ENCODE results near the gene CTSD.
A peak's percentile ranks its signal among the peaks of the same experiment; 100 is the strongest.

CTSD gene

GRCh38 chr11:1773994-1774550 lies 10.3 kb upstream of the CTSD start:
- Histone ChIP-seq H3K14ac (ENCODE audit: low read length) (no peak overlapping the region), H3K27me3 (ENCODE audit: control insufficient read depth in 3 of 3, insufficient read depth in 3 of 3, low read depth in 1 of 3, low read length in 3 of 3) (peaks cover 0 to 6% (median 0%) of the 10 kb centered on the region in 3 experiments), H2AFZ (ENCODE audit: low read length) (no peak overlapping the region), H3K4me2 (ENCODE audit: insufficient read depth, low read length, poor library complexity, severe bottlenecking) (no peak overlapping the region), H4K8ac (ENCODE audit: low read depth, low read length) (no peak overlapping the region), H3K36me3 (replicated peaks in 1 of 2; ENCODE audit: control insufficient read depth in 2 of 2, insufficient read depth in 2 of 2, low read length in 2 of 2) (no peaks in the 10 kb centered on the region), H2BK12ac (ENCODE audit: low read length) (peak overlapping the region; percentile 77), H2BK15ac (ENCODE audit: low read length) (peak overlapping the region; percentile 63), H2AK5ac (ENCODE audit: low read depth, low read length) (peak overlapping the region; percentile 71), H2BK5ac (ENCODE audit: low read length) (peak overlapping the region; percentile 94), H3K23ac (ENCODE audit: low read depth, low read length, poor library complexity) (no peak overlapping the region), H3K4me3 (ENCODE audit: low read length in 2 of 2) (no peak overlapping the region), H4K91ac (ENCODE audit: low read depth, low read length, poor library complexity) (peak overlapping the region; percentile 26), H3K79me1 (ENCODE audit: low read depth, low read length) (no peaks in the 10 kb centered on the region), H3K9me3 (replicated peaks in 1 of 2; ENCODE audit: control insufficient read depth in 2 of 2, insufficient read depth in 1 of 2, low read depth in 1 of 2, low read length in 2 of 2) (peaks cover 3 to 6% of the 10 kb centered on the region in 2 donors), H2BK120ac (ENCODE audit: low read depth, low read length) (no peak overlapping the region), H3K9ac (ENCODE audit: low read depth, low read length, poor library complexity) (no peak overlapping the region), H3K4me1 (ENCODE audit: control insufficient read depth in 2 of 2, insufficient read depth in 1 of 2, low read depth in 1 of 2, low read length in 2 of 2) (peaks cover 10 to 16% of the 10 kb centered on the region in 2 donors), H3K18ac (ENCODE audit: low read length) (peak overlapping the region; percentile 33), H3K4ac (ENCODE audit: low read length) (no peak overlapping the region), H3K27ac (replicated peaks; ENCODE audit: low read length) (no peak overlapping the region)
- WGBS, 2 donors (ENCODE audit: extremely low coverage in 2 of 2, insufficient read length in 2 of 2, insufficient replicate concordance in 1 of 2): no CpG with 5 or more reads among the region's 11 CpGs
- DNase-seq (ENCODE audit: low spot score): no peak

DNA sequence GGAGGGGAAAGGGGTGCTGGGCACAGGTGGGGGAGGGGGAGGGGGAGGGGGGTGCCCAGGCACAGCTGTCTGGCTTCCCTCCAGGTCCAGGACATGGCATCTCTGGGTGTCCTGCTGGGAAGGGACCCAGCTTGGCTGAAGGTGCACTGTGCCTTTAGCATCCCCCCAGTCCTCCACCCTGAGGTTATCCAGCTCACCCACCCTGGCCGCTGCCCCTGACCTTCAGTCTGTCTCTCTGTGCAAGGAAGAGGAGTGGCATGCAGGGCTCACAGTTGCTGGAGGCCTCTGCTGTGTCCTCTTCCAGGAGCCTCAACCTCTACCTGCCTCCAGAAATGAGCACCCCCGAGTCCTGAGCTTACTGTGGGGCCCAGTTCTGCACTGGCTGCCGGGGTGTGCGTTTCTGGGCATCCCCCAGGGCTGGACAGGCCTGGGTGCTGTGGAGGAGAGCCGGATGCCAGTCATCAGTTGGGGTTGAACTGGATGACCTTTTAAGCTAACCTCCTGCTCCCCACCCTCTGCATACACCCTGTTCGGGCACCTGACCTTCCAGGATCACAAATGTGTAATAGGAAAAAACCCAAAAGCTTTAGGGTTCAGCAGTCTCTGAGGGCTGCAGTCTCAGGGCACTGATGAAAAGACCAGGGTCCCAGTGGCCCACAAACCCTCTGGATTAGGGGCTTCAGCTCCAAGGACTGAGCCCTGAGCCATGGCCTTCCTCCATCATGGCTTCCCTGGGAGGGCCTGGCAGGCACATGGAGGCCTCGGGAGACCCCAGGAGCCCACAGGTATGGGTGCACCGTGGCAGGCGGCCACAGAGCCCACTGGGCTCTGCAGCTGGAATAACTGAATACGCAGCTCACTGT lies 9.6 kb upstream of the CTSD start:
- no peak overlapping the region for H3K4me2 ChIP-seq (ENCODE audit: insufficient read depth, low read length, poor library complexity, severe bottlenecking)
- no peak overlapping the region for H4K8ac ChIP-seq (ENCODE audit: low read depth, low read length)
- peak overlapping the region; percentile 99 for H2BK15ac ChIP-seq (ENCODE audit: low read length)
- H2BK12ac ChIP-seq (ENCODE audit: low read length): peak overlapping the region; percentile 77
- H3K23ac ChIP-seq (ENCODE audit: low read depth, low read length, poor library complexity): peak overlapping the region; percentile 87
- H3K18ac ChIP-seq (ENCODE audit: low read length): peak overlapping the region; percentile 91
- H2AK5ac ChIP-seq (ENCODE audit: low read depth, low read length): peak overlapping the region; percentile 77
- H3K27ac ChIP-seq (replicated peaks; ENCODE audit: low read length): no peak overlapping the region
- H2BK120ac ChIP-seq (ENCODE audit: low read depth, low read length): peak overlapping the region; percentile 82
- H3K9ac ChIP-seq (ENCODE audit: low read depth, low read length, poor library complexity): peak overlapping the region; percentile 72
- peak overlapping the region; percentile 45 for H2AFZ ChIP-seq (ENCODE audit: low read length)
- H3K4ac ChIP-seq (ENCODE audit: low read length): peak overlapping the region; percentile 27
- H2BK5ac ChIP-seq (ENCODE audit: low read length): peak overlapping the region; percentile 94
- no peak for DNase-seq (ENCODE audit: low spot score)
- WGBS, 2 donors (ENCODE audit: extremely low coverage in 2 of 2, insufficient read length in 2 of 2, insufficient replicate concordance in 1 of 2): no CpG with 5 or more reads among the region's 10 CpGs
- H3K36me3 ChIP-seq (replicated peaks in 1 of 2; ENCODE audit: control insufficient read depth in 2 of 2, insufficient read depth in 2 of 2, low read length in 2 of 2): no peaks in the 10 kb centered on the region
- H3K27me3 ChIP-seq (ENCODE audit: control insufficient read depth in 3 of 3, insufficient read depth in 3 of 3, low read depth in 1 of 3, low read length in 3 of 3): peaks cover 0 to 6% (median 0%) of the 10 kb centered on the region in 3 experiments
- no peaks in the 10 kb centered on the region for H3K79me1 ChIP-seq (ENCODE audit: low read depth, low read length)
- H3K4me1 ChIP-seq (ENCODE audit: control insufficient read depth in 2 of 2, insufficient read depth in 1 of 2, low read depth in 1 of 2, low read length in 2 of 2): peaks cover 10 to 12% of the 10 kb centered on the region in 2 donors
- peaks cover 3 to 6% of the 10 kb centered on the region in 2 donors for H3K9me3 ChIP-seq (replicated peaks in 1 of 2; ENCODE audit: control insufficient read depth in 2 of 2, insufficient read depth in 1 of 2, low read depth in 1 of 2, low read length in 2 of 2)
- H3K4me3 ChIP-seq (ENCODE audit: low read length in 2 of 2): no peak overlapping the region
- no peak overlapping the region for H4K91ac ChIP-seq (ENCODE audit: low read depth, low read length, poor library complexity)
- H3K14ac ChIP-seq (ENCODE audit: low read length): no peak overlapping the region

DNA sequence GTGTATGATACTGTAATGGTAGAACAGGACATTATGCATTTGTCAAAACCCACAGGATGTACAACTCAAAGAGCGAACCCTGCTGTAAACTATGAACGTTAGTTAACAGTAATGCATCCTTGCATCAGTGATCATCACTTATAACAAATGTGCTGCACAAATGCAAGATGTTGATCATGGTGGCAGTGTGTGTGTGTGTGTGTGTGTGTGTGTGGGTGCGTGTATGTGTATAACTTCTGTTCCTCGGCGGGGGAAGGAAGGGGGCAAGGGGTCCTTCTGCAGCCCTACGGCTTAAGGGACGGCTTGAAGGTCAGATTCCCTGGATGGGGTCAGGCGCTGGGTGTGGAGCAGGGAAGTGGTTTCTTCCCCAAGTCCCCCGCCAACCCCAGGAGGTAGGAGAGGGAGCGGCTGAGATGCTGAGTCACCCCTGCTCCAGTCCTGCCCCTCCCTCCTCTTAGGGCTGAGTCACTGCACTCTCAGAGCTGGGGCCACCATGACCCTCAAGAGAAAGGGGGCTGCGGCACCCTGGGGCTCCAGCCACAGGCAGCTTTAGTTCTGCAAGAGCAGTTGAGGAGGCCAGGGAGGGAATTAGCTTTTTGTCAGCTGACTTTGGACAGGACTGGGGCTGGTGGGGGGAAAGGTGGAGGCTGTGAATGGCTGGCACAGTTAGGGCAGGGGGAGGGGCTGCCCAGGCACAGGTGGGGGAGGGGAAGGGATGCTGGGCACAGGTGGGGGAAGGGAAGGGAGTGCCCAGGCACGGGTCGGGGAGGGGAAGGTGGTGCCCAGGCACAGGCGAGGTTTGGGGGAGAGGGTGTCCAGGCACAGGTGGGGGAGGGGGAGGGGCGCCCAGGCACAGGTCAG lies 8.8 kb upstream of the CTSD start:
- Histone ChIP-seq H2BK12ac (ENCODE audit: low read length) (no peak overlapping the region), H2AK5ac (ENCODE audit: low read depth, low read length) (peak overlapping the region; percentile 77), H3K4me1 (ENCODE audit: control insufficient read depth in 2 of 2, insufficient read depth in 1 of 2, low read depth in 1 of 2, low read length in 2 of 2) (peaks cover 10 to 11% of the 10 kb centered on the region in 2 donors), H3K27me3 (ENCODE audit: control insufficient read depth in 3 of 3, insufficient read depth in 3 of 3, low read depth in 1 of 3, low read length in 3 of 3) (peaks cover 0 to 6% (median 0%) of the 10 kb centered on the region in 3 experiments), H3K4me3 (ENCODE audit: low read length in 2 of 2) (no peak overlapping the region), H3K4me2 (ENCODE audit: insufficient read depth, low read length, poor library complexity, severe bottlenecking) (peak overlapping the region; percentile 29), H3K79me1 (ENCODE audit: low read depth, low read length) (no peaks in the 10 kb centered on the region), H3K4ac (ENCODE audit: low read length) (no peak overlapping the region), H4K91ac (ENCODE audit: low read depth, low read length, poor library complexity) (no peak overlapping the region), H3K14ac (ENCODE audit: low read length) (no peak overlapping the region), H4K8ac (ENCODE audit: low read depth, low read length) (no peak overlapping the region), H2BK15ac (ENCODE audit: low read length) (peak overlapping the region; percentile 9), H3K23ac (ENCODE audit: low read depth, low read length, poor library complexity) (no peak overlapping the region), H2BK120ac (ENCODE audit: low read depth, low read length) (peak overlapping the region; percentile 82), H3K27ac (replicated peaks; ENCODE audit: low read length) (no peak overlapping the region), H2AFZ (ENCODE audit: low read length) (peak overlapping the region; percentile 75), H3K9me3 (replicated peaks in 1 of 2; ENCODE audit: control insufficient read depth in 2 of 2, insufficient read depth in 1 of 2, low read depth in 1 of 2, low read length in 2 of 2) (peaks cover 3 to 6% of the 10 kb centered on the region in 2 donors), H2BK5ac (ENCODE audit: low read length) (peak overlapping the region; percentile 94), H3K36me3 (replicated peaks in 1 of 2; ENCODE audit: control insufficient read depth in 2 of 2, insufficient read depth in 2 of 2, low read length in 2 of 2) (no peaks in the 10 kb centered on the region), H3K9ac (ENCODE audit: low read depth, low read length, poor library complexity) (no peak overlapping the region), H3K18ac (ENCODE audit: low read length) (peak overlapping the region; percentile 72)
- peak; percentile 57 for DNase-seq (ENCODE audit: low spot score)
- WGBS, 2 donors (ENCODE audit: extremely low coverage in 2 of 2, insufficient read length in 2 of 2, insufficient replicate concordance in 1 of 2): no CpG with 5 or more reads among the region's 15 CpGs
